Common myeloid progenitor, CD34-positive (primary cell): ENCODE measurements around the gene NOXO1.

Experiments used
- CTCF ChIA-PET: fragments of 350-600 bp; sonication (Branson Sonifier 250); formaldehyde crosslinking; loops from one replicate; lab custom pipeline; 2021; ENCODE audit warnings: antibody characterized with exemption; lab: Charles Lee
- POLR2A ChIA-PET: fragments of 350-600 bp; sonication (Branson Sonifier 250); formaldehyde crosslinking; loops from one replicate; lab custom pipeline; 2021; ENCODE audit warnings: antibody characterized with exemption; lab: Charles Lee
- DNase-seq, 3 donors: peaks; one replicate each; pipeline versions ENCODE4 v3.0.0 to v3.0.0-alpha.2; 2013
- H3K27ac ChIP-seq, 2 experiments: 1 replicate in 1 of 2; 2 replicates in 1 of 2; pipeline ENCODE4 v1.7.0; 2013; ENCODE audit warnings: inconsistent platforms in 2 of 2, low read length in 2 of 2, mild to moderate bottlenecking in 2 of 2, low read depth in 1 of 2, moderate library complexity in 1 of 2; ENCODE audit not compliant: severe bottlenecking in 2 of 2, insufficient read depth in 1 of 2, poor library complexity in 1 of 2
- H3K27me3 ChIP-seq, 5 experiments: replicated peaks in 2 of 5; 1 replicate in 3 of 5; 2 replicates in 2 of 5; pipeline versions ENCODE4 v1.6.1 to v1.7.0; 2013; ENCODE audit warnings: low read length in 4 of 5, mild to moderate bottlenecking in 2 of 5, moderate library complexity in 2 of 5, inconsistent platforms in 1 of 5; ENCODE audit not compliant: insufficient read depth in 5 of 5, control insufficient read depth in 4 of 5
- H3K36me3 ChIP-seq, 4 experiments: 1 replicate in 2 of 4; 2 replicates in 2 of 4; pipeline versions ENCODE4 v1.6.1 to v1.7.0; 2013; ENCODE audit warnings: low read length in 3 of 4, control low read depth in 1 of 4, mild to moderate bottlenecking in 1 of 4; ENCODE audit not compliant: control insufficient read depth in 4 of 4, insufficient read depth in 4 of 4
- H3K4me1 ChIP-seq, 4 experiments: 1 replicate in 3 of 4; 2 replicates in 1 of 4; pipeline versions ENCODE4 v1.6.1 to v1.7.1; 2013; ENCODE audit warnings: low read length in 3 of 4, mild to moderate bottlenecking in 3 of 4, control low read depth in 1 of 4, inconsistent platforms in 1 of 4, moderate library complexity in 1 of 4; ENCODE audit not compliant: control insufficient read depth in 4 of 4, insufficient read depth in 4 of 4; ENCODE audit errors: control extremely low read depth in 1 of 4
- H3K4me3 ChIP-seq, 7 experiments: 1 replicate in 4 of 7; 2 replicates in 3 of 7; pipeline versions ENCODE4 v1.5.1 to v1.7.0; 2013; ENCODE audit warnings: mild to moderate bottlenecking in 7 of 7, low read length in 6 of 7, moderate library complexity in 6 of 7, inconsistent platforms in 2 of 7, low read depth in 2 of 7, control low read depth in 1 of 7; ENCODE audit not compliant: insufficient read depth in 4 of 7, control insufficient read depth in 1 of 7; ENCODE audit errors: extremely low read depth in 1 of 7
- H3K9me3 ChIP-seq, 5 experiments: 1 replicate in 4 of 5; 2 replicates in 1 of 5; pipeline versions ENCODE4 v1.6.1 to v1.7.1; 2013; ENCODE audit warnings: low read length in 4 of 5, mild to moderate bottlenecking in 2 of 5, inconsistent platforms in 1 of 5, low read depth in 1 of 5, moderate library complexity in 1 of 5; ENCODE audit not compliant: control insufficient read depth in 4 of 5, insufficient read depth in 2 of 5; ENCODE audit errors: control extremely low read depth in 1 of 5
- WGBS: methylation state at CpG from one replicate; pipeline ENCODE4 v1.1.5; 2013; ENCODE audit not compliant: insufficient coverage; 5-methylcytosine and 5-hydroxymethylcytosine counted together

The NOXO1 gene

DNA sequence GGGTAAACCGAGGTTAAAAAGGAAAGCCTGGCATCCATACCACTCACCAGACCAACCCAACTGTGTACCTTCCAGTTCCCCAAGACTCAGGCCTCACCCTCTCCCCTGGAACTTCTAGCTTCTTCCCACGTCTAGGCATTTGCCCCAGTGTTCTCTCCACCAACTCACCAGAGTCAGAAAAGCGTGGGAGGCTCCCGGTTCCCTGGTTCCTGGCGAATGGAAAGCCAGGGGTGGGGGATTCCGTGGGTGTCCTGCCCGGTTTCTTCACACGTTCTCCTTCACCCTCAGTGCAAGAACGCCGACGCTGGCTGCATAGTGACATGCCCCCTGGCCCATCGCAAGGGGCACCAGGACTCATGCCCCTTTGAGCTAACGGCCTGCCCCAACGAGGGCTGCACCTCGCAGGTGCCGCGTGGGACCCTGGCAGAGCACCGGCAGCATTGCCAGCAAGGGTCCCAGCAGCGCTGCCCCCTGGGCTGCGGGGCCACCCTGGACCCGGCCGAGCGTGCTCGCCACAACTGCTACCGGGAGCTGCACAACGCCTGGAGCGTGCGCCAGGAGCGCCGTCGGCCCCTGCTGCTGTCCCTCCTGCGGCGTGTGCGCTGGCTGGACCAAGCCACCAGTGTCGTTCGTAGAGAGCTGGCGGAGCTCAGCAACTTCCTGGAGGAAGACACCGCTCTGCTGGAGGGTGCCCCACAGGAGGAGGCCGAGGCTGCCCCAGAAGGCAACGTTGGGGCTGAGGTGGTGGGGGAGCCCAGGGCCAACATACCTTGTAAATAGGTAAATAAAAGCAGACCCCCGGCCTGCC lies 12.9 kb downstream of the NOXO1 start:
- no peak for DNase-seq
- Histone ChIP-seq H3K4me1 (peaks cover 0 to 39% (median 37%) of the 10 kb centered on the region in 4 experiments), H3K27me3 (no peaks in the 10 kb centered on the region), H3K27ac (no peak overlapping the region), H3K36me3 (peaks cover 0 to 8% (median 3%) of the 10 kb centered on the region in 4 experiments), H3K9me3 (no peaks in the 10 kb centered on the region), H3K4me3 (no peak overlapping the region)
- WGBS: 92% methylated on average over 39 of the region's 41 CpGs
- ChIA-PET CTCF (interaction anchor here (0.5 to 1.2 kb wide), 2 partner anchors 20 to 38 kb away, joined by 3 read pairs; no protein-coding TSS in a partner anchor), POLR2A (no interaction called here)

- Histone ChIP-seq H3K4me3 (peak within 1 kb of the TSS in 6 of 7 experiments; percentile 62 to 96 (median 88)), H3K27me3 (no peaks in the 10 kb centered on the region), H3K9me3 (no peaks in the 10 kb centered on the region), H3K27ac (peak within 1 kb of the TSS; percentile 95 to 98), H3K36me3 (peaks cover 0 to 27% (median 18%) of the 10 kb centered on the region in 4 experiments), H3K4me1 (peaks cover 0 to 42% (median 34%) of the 10 kb centered on the region in 4 experiments)
- CTCF ChIA-PET: interaction anchor here (1.0 to 1.1 kb wide), 3 partner anchors 10 to 77 kb away, joined by 3 read pairs; no protein-coding TSS in a partner anchor
- POLR2A ChIA-PET: interaction anchor here (0.5 kb wide), 1 partner anchor 20 kb away, joined by 3 read pairs; no protein-coding TSS in a partner anchor
- no peak for DNase-seq
- 100% methylated on average over 5 of the region's 6 CpGs for WGBS
These were observed 14.8 kb downstream of the NOXO1 start, which contains the start of gene RNF151 for GRCh38 chr16:1966460-1966859. RNF151 (plus strand) TSS chr16:1966856; CDS start chr16:1966882, 26 bp downstream.

DNA sequence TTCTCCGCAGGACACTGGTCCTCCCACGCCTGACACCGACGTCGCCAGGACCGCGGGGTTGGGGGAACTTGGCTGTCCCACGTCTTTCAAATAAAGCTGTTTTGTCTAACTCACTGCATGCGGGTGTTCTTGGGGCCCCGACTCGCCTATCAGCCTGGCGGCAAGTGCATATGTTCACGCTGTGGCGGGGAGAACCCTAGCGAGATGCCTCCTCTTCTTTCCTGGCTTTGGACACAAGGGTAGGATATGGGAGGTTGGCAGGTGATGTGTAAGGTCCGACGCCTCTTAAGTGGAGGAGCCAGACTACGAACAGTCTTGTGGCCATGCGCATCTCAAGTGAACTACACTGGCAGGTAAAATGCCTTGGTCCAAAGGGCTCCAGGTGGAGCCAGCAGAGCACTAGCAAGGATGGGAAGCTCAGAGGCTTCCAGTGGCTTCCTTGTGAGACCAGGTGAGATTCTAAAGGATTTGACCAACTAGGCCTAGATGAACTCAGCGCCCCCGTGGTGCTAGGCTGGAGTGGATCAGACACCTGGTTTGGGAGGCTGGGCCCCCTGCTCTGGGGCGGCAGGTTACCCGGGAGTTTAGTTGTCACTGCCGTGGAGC lies 15.8 kb downstream of the NOXO1 start:
- CTCF ChIA-PET: interaction anchor here (1.0 to 1.1 kb wide), 3 partner anchors 9 to 78 kb away, joined by 3 read pairs; no protein-coding TSS in a partner anchor
- POLR2A ChIA-PET: interaction anchor here (0.6 to 2.3 kb wide), 12 partner anchors 9 to 239 kb away, joined by 3 to 11 read pairs (median 4); partner anchors contain the start of genes GFER, MSRB1 and ZNF598
- H3K9me3 ChIP-seq: no peaks in the 10 kb centered on the region
- peaks cover 0 to 41% (median 34%) of the 10 kb centered on the region in 4 experiments for H3K4me1 ChIP-seq
- DNase-seq: no peak
- H3K4me3 ChIP-seq: peak overlapping the region; percentile 62 to 96 (median 89)
- H3K27me3 ChIP-seq: no peaks in the 10 kb centered on the region
- peaks cover 0 to 33% (median 23%) of the 10 kb centered on the region in 4 experiments for H3K36me3 ChIP-seq
- H3K27ac ChIP-seq: peak overlapping the region; percentile 95 to 98
- WGBS: 27% methylated on average over 22 of the region's 24 CpGs

- DNase-seq: peak; percentile 98 to 99 (median 99)
- peak within 1 kb of the TSS; percentile 62 to 96 (median 89) for H3K4me3 ChIP-seq
- ChIA-PET CTCF (interaction anchor here (0.8 to 0.9 kb wide), 2 partner anchors 10 to 24 kb away, joined by 3 read pairs; partner anchors contain the start of gene RPL3L), POLR2A (interaction anchor here (0.5 to 2.3 kb wide), 22 partner anchors 8 to 811 kb away, joined by 3 to 11 read pairs (median 4); partner anchors contain the start of genes FAHD1, GFER, HAGH and JPT2)
- WGBS: 0% methylated on average over 86 of the region's 97 CpGs
- H3K27ac ChIP-seq: peak within 1 kb of the TSS; percentile 95 to 98
- H3K4me1 ChIP-seq: peaks cover 0 to 47% (median 41%) of the 10 kb centered on the region in 4 experiments
- H3K27me3 ChIP-seq: no peaks in the 10 kb centered on the region
- peaks cover 0 to 33% (median 23%) of the 10 kb centered on the region in 4 experiments for H3K36me3 ChIP-seq
- no peaks in the 10 kb centered on the region for H3K9me3 ChIP-seq
These were observed 16.5 kb downstream of the NOXO1 start, which contains the start of gene RPS2 for GRCh38 chr16:1964506-1965395. RPS2 (minus strand) TSS chr16:1964826; CDS start chr16:1964625, 201 bp downstream.

DNA sequence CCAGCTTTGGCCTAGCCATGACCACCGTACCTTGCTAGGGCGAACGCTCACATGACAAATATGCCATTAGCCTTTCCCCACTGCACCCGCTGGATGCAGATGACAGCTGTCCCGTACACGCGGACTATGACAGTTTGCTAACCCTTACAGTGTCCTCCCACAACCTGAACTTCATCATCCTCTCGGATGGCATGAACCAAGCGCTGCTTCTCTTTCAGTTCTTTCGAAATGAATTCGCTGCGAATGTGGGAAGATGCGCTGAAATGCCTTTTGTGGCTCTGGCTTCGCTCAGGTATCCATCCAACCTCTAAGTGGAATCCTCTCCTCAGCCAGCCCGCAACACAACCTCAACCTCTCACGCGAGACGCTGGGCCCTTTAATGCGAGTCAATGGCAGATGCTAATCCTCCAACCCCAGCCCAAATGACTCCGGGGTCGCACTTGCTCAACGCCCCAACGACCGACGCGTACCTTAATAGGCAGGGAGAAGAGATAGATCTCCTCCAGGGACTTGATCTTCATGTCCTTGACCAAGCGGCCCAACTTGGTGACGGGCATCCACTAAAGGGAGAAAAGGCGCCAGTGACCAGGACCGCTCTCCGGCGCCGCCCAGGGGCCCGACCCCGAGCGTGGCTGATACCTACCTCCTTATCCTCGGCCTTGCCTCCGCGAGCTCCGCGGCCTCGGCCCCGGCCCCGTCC lies 17.3 kb downstream of the NOXO1 start:
- peak in 2 of 3 donors; percentile 48 to 56 for DNase-seq
- ChIA-PET POLR2A (interaction anchor here (0.5 to 2.3 kb wide), 13 partner anchors 12 to 286 kb away, joined by 3 to 11 read pairs (median 4); partner anchors contain the start of genes GFER, JPT2, MAPK8IP3 and MSRB1), CTCF (interaction anchor here (0.6 to 1.2 kb wide), 4 partner anchors 9 to 280 kb away, joined by 3 read pairs; partner anchors contain the start of gene RPL3L)
- H3K9me3 ChIP-seq: no peaks in the 10 kb centered on the region
- WGBS: 19% methylated on average over 27 of the region's 44 CpGs
- no peaks in the 10 kb centered on the region for H3K27me3 ChIP-seq
- peaks cover 0 to 33% (median 23%) of the 10 kb centered on the region in 4 experiments for H3K36me3 ChIP-seq
- peaks cover 0 to 52% (median 47%) of the 10 kb centered on the region in 4 experiments for H3K4me1 ChIP-seq
- H3K4me3 ChIP-seq: peak overlapping the region; percentile 60 to 96 (median 89)
- peak overlapping the region; percentile 95 to 98 for H3K27ac ChIP-seq
